Anterior cingulate cortex (tissue), 58 donors: ENCODE measurements around the gene REM2.
A peak's percentile ranks its signal among the peaks of the same experiment; 100 is the strongest.
"Not testable (repeated sequence)": the region's sequence is repeated elsewhere in the genome, so short reads cannot be mapped to it uniquely, and the experiment has no call there.

ENCODE experiments used
- DNase-seq, 58 donors: peaks; one replicate each; lab custom pipeline; 2025; lab: John Stamatoyannopoulos, UW

Gene REM2

GRCh38 chr14:22892488-22892887, 9.5 kb downstream of the REM2 start:
- DNase-seq, result no peak

- DNase-seq, result no peak
Observed at GRCh38 chr14:22893706-22894105, 10.7 kb downstream of the REM2 start.

GRCh38 chr14:22895402-22895801, 12.4 kb downstream of the REM2 start:
- DNase-seq, result no peak

- DNase-seq, result peak in 1 of 58 donors; percentile 2
Observed at GRCh38 chr14:22896356-22896755, 13.3 kb downstream of the REM2 start.

GRCh38 chr14:22896760-22897159, 13.7 kb downstream of the REM2 start:
- no peak for DNase-seq

GRCh38 chr14:22897357-22897756, 14.3 kb downstream of the REM2 start:
- DNase-seq, result no peak

GRCh38 chr14:22898302-22899090, 15.5 kb downstream of the REM2 start:
- peak in 1 of 58 donors; percentile 3 for DNase-seq

- DNase-seq, result peak in 16 of 58 donors; percentile 6 to 35 (median 16)
Observed at GRCh38 chr14:22900081-22900799, 17.2 kb downstream of the REM2 start.

GRCh38 chr14:22901799-22902198, 18.8 kb downstream of the REM2 start:
- DNase-seq, result no peak

- DNase-seq, result no peak
Observed at GRCh38 chr14:22903742-22904087, 20.7 kb downstream of the REM2 start.

GRCh38 chr14:22905627-22906026, 22.6 kb downstream of the REM2 start:
- DNase-seq, result no peak

- DNase-seq, result no peak
Observed at GRCh38 chr14:22906073-22906472, 23.1 kb downstream of the REM2 start.

GRCh38 chr14:22907429-22907828, 24.4 kb downstream of the REM2 start:
- DNase-seq, result no peak

- DNase-seq, result no peak
Observed at GRCh38 chr14:22908601-22909000, 25.6 kb downstream of the REM2 start.

GRCh38 chr14:22910916-22911315, 27.9 kb downstream of the REM2 start:
- DNase-seq, result no peak

GRCh38 chr14:22914836-22915235, 31.8 kb downstream of the REM2 start:
- not testable (repeated sequence) for DNase-seq

- no peak for DNase-seq
Observed at GRCh38 chr14:22915886-22916521, 33.0 kb downstream of the REM2 start.

GRCh38 chr14:22918804-22919600, 36.0 kb downstream of the REM2 start, which contains the start of gene RBM23:
Gene RBM23 (minus strand): TSS chr14:22919149.
- peak; percentile 87 to 100 (median 98) for DNase-seq

- no peak for DNase-seq
Observed at GRCh38 chr14:22919601-22919921, 36.5 kb downstream of the REM2 start.

- DNase-seq, result no peak
Observed at GRCh38 chr14:22920697-22921096, 37.7 kb downstream of the REM2 start.

- DNase-seq, result no peak
Observed at GRCh38 chr14:22922294-22922693, 39.3 kb downstream of the REM2 start.
